Ramos (cell line): ENCODE measurements around the gene DGCR6.
"Not testable (repeated sequence)": the region's sequence is repeated elsewhere in the genome, so short reads cannot be mapped to it uniquely, and the experiment has no call there.

Experiments
- in situ Hi-C: fragments of 300-500 bp; cut with MboI; formaldehyde crosslinking; loops from one replicate; pipeline ENCODE4 v1.14.3; 2022; ENCODE audit warnings: low sequenced_read_pairs; ENCODE audit not compliant: unreplicated experiment

The DGCR6 gene

GRCh38 chr22:18929459-18929858 is 23.3 kb downstream of the DGCR6 start:
- in situ Hi-C loops = no loop called here

DNA sequence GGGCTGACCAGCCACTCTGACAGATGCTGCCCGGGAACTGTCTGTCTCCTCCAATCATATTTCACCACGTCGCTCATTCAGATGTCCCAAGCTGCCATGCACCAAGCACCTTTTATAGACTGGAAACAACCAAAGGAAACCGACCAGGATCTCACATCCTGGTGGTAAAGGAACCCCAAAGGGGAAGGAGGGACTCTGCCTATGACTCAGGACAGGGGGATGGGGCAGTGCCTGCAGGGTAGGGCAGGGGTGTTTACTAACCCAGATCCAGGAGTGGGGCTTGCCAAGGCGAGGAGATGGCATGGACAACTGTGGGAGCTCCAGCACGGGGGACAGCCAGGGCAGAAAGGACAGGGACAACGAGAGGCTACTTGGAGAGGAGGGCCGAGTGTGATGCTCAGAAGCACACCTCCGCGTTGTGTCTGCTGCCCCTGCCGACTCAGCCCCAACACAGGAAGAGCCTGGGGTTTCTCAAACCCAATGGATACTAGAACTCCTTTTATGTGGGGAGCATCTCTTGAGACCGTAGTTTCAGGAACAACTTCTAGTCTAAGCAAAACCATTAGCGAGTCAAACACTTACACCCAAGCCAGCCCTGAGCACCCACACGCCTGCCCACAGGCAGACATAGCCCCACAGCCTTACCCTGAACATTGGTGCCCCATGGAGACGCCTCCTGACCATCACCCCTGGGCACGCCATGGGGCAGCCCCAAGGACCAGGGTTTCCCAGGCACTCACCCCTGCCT is 26.0 kb downstream of the DGCR6 start:
- in situ Hi-C loops = no loop called here

DNA sequence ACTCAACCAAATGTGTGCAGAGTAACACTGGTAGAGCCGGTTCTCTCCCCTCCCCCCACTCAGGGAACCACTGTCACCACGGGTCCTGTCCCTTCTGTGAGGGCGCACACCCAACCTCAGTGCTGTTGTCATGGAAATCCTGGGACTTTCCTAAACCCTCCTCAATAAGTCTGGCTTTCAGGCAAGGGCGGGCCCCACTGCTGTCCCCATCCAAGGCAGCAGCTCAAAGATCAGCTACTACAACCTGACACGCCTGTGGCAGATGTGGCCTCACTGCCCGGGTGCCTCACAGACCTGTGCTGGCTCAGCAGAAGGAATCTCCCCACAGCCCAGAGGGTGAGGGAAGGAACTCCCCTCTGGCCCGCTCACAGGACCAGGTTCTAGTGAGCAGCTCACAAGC is 27.8 kb downstream of the DGCR6 start:
- in situ Hi-C loops = no loop called here

- in situ Hi-C loops = not testable (repeated sequence)
Measured at GRCh38 chr22:18934688-18935087, 28.6 kb downstream of the DGCR6 start.

- in situ Hi-C loops = no loop called here
Measured at GRCh38 chr22:18935889-18936529, 29.9 kb downstream of the DGCR6 start, which contains the start of gene PRODH. PRODH (minus strand) TSS chr22:18936293; CDS start chr22:18936287, 6 bp downstream.

DNA sequence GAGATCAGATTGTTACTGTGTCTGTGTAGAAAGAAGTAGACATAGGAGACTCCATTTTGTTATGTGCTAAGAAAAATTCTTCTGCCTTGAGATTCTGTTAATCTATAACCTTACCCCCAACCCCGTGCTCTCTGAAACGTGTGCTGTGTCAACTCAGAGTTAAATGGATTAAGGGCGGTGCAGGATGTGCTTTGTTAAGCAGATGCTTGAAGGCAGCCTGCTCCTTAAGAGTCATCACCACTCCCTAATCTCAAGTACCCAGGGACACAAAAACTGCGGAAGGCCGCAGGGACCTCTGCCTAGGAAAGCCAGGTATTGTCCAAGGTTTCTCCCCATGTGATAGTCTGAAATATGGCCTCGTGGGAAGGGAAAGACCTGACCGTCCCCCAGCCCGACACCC is 32.6 kb downstream of the DGCR6 start:
- in situ Hi-C loops = not testable (repeated sequence)

- in situ Hi-C loops = not testable (repeated sequence)
Measured at GRCh38 chr22:18947105-18947504, 41.0 kb downstream of the DGCR6 start.

DNA sequence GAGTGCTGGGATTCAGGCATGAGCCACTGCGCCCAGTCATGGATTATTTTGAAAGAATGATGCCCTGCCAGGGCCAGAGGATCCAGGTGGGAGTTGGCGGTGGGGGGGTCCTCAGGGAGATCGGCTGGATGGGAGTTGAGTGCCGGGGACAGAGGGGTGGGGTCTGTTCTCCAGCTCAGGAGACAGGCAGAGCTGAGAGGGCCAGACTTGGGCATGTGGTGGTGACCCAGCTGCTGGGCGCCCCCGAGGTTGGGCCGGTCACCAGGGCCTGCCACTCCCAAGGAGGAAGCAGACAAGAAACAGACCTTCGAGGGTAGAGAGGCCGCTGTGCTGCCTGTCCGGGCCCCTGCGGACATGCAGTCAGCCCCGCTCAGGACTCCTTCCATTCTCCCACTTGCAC is 41.8 kb downstream of the DGCR6 start:
- in situ Hi-C loops = no loop called here

GRCh38 chr22:18950141-18950540 is 44.0 kb downstream of the DGCR6 start:
- in situ Hi-C loops = no loop called here

GRCh38 chr22:18952022-18952421 is 45.9 kb downstream of the DGCR6 start:
- in situ Hi-C loops = no loop called here

DNA sequence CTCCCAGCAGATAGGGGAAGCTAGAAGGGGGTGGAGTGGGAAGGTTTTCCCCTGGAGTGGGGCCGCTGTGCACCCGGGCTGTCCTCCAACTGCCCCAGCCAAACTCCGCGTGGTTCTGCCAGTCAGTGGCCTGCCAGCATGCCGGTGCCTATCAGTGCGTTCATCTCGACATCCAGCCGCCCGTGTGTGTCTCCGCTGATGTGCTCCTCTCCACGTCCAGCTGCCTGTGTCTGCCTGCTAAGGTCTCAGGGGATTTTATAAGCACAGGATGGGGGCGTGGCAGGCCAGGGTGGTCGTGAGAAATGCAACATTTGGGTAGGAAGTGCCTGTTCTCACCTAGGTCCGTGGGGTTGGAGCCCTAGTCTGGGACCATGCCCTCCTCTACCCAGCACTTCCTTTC is 47.0 kb downstream of the DGCR6 start:
- in situ Hi-C loops = not testable (repeated sequence)

GRCh38 chr22:18954303-18954989 is 48.3 kb downstream of the DGCR6 start:
- in situ Hi-C loops = not testable (repeated sequence)

GRCh38 chr22:18954990-18955571 is 49.0 kb downstream of the DGCR6 start:
- in situ Hi-C loops = no loop called here

DNA sequence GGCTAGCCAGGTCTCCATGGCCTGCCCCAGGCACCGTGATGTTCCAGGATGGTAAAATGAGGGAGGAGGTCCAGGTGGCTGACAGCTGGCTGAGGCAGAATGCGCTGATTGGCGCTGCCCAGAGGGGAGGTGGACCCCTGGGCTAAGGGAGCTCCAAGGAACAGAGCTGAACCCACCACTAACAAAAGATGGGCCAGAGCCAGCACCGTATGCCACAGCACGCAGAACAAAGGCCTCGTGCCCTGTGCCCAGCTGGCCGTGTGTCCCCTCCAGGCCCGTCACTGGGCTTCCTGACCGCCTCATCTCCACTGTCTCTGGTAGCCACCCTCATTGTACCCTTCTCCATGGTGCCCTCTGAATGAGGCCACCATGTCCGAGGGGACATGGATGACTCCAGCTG is 49.6 kb downstream of the DGCR6 start:
- in situ Hi-C loops = no loop called here

- in situ Hi-C loops = not testable (repeated sequence)
Measured at GRCh38 chr22:18956121-18956895, 50.2 kb downstream of the DGCR6 start.

DNA sequence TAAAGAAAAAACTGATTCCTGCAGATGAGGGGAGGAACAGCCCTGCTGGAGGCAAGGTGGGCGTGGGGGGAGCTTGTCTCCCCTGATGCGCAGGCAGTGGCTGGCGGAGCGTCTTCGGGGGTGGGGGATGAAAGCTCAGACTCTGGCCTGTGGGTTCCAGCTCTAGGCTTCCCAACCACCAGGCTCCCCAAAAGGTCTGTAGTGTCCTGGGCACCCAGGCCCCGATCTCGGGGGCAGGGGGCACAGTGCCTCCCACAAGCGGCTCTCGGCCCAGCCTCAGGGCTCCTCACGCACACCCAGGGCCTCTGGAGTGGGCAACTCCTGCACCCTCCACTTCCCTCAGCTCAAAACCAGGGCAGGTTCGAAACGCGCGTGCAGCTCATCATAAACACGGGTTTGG is 50.8 kb downstream of the DGCR6 start:
- in situ Hi-C loops = not testable (repeated sequence)

- in situ Hi-C loops = not testable (repeated sequence)
Measured at GRCh38 chr22:18957621-18958320, 51.7 kb downstream of the DGCR6 start.

DNA sequence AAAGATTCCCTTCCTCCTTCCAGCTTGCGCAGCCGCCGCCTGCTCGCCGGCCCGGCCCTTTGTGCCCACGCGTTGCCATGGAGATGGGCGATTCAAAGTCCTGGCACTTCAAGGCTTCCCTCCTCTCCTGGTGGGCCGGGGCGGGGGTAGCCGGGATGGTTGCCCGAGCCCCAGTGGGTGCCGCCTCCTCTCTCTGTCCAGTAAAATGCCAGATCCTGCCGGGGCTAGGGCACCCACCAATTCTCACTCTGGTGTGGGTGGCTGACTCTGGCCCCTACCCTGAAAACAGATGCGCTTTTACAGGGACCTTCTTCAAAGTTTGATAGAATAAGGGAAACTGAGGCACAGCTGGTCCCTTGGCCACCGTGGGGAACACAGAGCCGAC is 52.2 kb downstream of the DGCR6 start:
- in situ Hi-C loops = not testable (repeated sequence)

DNA sequence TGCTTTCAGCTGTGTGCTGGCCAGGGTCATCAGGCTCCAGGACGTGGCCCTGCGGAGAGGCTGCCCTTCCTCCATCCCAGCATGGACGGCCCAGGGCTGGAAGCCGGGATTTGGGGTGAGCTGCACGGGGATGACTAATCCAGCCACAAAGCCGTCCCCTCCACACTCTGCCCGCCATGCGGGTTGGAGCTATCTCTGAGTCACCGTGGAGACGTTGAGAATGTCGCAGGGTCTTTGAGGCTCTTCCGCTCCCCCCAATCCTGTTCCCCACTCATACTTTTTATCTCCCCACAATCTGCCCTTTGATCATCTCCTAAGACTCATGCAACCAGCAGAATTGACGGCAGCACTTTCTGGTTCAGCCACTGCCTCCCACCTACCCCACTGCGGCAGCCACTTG is 52.6 kb downstream of the DGCR6 start:
- in situ Hi-C loops = not testable (repeated sequence)

DNA sequence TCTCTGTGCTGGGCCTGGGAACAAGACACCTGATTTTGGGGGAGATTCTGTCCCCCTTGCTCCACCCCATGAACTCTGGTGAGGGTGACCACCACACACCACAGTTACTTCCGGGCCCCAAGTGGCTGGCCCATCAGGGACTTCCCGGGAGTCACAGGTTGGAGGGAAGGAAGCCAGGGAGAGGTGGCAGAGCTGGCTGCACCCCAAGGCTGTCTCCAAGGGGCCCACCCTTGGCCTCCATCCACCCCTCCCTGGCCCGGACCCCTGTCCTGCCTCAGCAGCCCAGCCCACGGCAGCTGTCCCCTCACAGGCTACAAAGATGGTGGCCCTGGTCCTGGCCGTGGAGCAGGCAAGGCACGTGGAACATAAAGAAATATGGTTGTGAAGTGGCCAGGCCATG is 53.1 kb downstream of the DGCR6 start:
- in situ Hi-C loops = not testable (repeated sequence)
